ENCODE results near the gene COX7B2. TPM values are rescaled to one million over a fixed set of nuclear protein-coding genes. Genes with fewer than 3 reads are reported as not detected.

The COX7B2 gene
- total and polyA plus RNA-seq, 2 of the 13 experiments (the other 11 are each of a cell fraction or from before 2014, with no cell fraction given), result not detected

- in situ Hi-C loops (cut with HindIII; ENCODE audit: extremely low pct_ligation_motif_present, low pct_unique_long_range_greater_than_20kb), result loop anchor here (25.0 kb wide), 1 partner anchor 535 kb away; no protein-coding TSS in a partner anchor
These were observed 56.2 kb downstream of the COX7B2 start for GRCh38 chr4:46852800-46853199.

More at GRCh38 chr4:46852800-46853199, 56.2 kb downstream of the COX7B2 start:
- 49% methylated on average over 4 of the region's 4 CpGs for WGBS (ENCODE audit: low lambda C conversion rate)
- POLR2A ChIA-PET, result no interaction called here
- BruUV-seq (replicated peaks), result no TSS peak
- no peaks in the 10 kb centered on the region; a peak in 1 of 5 replicates for H3K27me3 ChIP-seq (ENCODE audit: control insufficient read depth in 1 of 2, insufficient read depth in 2 of 2, low read length in 2 of 2)
- no peak overlapping the region for H2AFZ ChIP-seq (ENCODE audit: low read length)
- no peak overlapping the region for H3K27ac ChIP-seq (ENCODE audit: extremely low read length, insufficient read depth, low read length)
- CTCF ChIA-PET (ENCODE audit: low intra/inter-chr PET ratio, low total read pairs), result no interaction called here
- H4K20me1 ChIP-seq (ENCODE audit: insufficient read depth, low read length), result peaks cover 3% of the 10 kb centered on the region; the same call in 1 of the 2 replicates
- ATAC-seq, result no peak
- no peak overlapping the region for H3K9ac ChIP-seq (ENCODE audit: insufficient read depth, low read depth, low read length)
- H3K9me3 ChIP-seq (ENCODE audit: low read length), result no peaks in the 10 kb centered on the region
- intact Hi-C loops (cut with micrococcal nuclease; ENCODE audit: unreplicated experiment), result no loop called here
- H3K36me3 ChIP-seq (replicated peaks in 1 of 2; ENCODE audit: control insufficient read depth in 1 of 2, insufficient read depth in 2 of 2, low read length in 2 of 2), result no peaks in the 10 kb centered on the region
- no peaks in the 10 kb centered on the region for H3K4me1 ChIP-seq (ENCODE audit: insufficient read depth, low read length)
- no peak for FAIRE-seq
- TF ChIP-seq, protein P1, sequence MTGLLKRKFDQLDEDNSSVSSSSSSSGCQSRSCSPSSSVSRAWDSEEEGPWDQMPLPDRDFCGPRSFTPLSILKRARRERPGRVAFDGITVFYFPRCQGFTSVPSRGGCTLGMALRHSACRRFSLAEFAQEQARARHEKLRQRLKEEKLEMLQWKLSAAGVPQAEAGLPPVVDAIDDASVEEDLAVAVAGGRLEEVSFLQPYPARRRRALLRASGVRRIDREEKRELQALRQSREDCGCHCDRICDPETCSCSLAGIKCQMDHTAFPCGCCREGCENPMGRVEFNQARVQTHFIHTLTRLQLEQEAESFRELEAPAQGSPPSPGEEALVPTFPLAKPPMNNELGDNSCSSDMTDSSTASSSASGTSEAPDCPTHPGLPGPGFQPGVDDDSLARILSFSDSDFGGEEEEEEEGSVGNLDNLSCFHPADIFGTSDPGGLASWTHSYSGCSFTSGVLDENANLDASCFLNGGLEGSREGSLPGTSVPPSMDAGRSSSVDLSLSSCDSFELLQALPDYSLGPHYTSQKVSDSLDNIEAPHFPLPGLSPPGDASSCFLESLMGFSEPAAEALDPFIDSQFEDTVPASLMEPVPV (CRISPR knock-in tag; IDR thresholded peaks at IDR 0.05), result no peak
- TF ChIP-seq HIVEP1 (CRISPR knock-in tag; IDR thresholded peaks at IDR 0.05) (no peak), NFAT5 (CRISPR knock-in tag; IDR thresholded peaks at IDR 0.05) (no peak), ZNF607 (CRISPR knock-in tag; IDR thresholded peaks at IDR 0.05; ENCODE audit: borderline replicate concordance) (no peak), MAFK (conservative IDR thresholded peaks at IDR 0.05 in 1 of 2, IDR thresholded peaks at IDR 0.05 in 1 of 2; ENCODE audit: low read length in 2 of 2) (peak; percentile 68 to 89), GABPB1 (CRISPR knock-in tag; IDR thresholded peaks at IDR 0.05) (no peak), FOXO1 (CRISPR knock-in tag; IDR thresholded peaks at IDR 0.05) (no peak), EHMT2 (IDR thresholded peaks at IDR 0.05; ENCODE audit: borderline replicate concordance, low read depth, low read length) (no peak), ZFYVE20 (CRISPR knock-in tag; IDR thresholded peaks at IDR 0.05; ENCODE audit: borderline replicate concordance, low read depth) (no peak), MAFF (IDR thresholded peaks at IDR 0.05; ENCODE audit: low read depth, low read length) (peak; percentile 81)
- TF ChIP-seq, protein P2, sequence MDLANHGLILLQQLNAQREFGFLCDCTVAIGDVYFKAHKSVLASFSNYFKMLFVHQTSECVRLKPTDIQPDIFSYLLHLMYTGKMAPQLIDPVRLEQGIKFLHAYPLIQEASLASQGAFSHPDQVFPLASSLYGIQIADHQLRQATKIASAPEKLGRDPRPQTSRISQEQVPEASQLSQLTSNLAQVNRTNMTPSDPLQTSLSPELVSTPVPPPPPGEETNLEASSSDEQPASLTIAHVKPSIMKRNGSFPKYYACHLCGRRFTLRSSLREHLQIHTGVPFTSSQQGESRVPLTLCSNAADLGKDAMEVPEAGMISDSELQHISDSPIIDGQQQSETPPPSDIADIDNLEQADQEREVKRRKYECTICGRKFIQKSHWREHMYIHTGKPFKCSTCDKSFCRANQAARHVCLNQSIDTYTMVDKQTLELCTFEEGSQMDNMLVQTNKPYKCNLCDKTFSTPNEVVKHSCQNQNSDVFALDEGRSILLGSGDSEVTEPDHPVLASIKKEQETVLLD (CRISPR knock-in tag; IDR thresholded peaks at IDR 0.05; ENCODE audit: low read depth), result no peak
- TF ChIP-seq, protein P3, sequence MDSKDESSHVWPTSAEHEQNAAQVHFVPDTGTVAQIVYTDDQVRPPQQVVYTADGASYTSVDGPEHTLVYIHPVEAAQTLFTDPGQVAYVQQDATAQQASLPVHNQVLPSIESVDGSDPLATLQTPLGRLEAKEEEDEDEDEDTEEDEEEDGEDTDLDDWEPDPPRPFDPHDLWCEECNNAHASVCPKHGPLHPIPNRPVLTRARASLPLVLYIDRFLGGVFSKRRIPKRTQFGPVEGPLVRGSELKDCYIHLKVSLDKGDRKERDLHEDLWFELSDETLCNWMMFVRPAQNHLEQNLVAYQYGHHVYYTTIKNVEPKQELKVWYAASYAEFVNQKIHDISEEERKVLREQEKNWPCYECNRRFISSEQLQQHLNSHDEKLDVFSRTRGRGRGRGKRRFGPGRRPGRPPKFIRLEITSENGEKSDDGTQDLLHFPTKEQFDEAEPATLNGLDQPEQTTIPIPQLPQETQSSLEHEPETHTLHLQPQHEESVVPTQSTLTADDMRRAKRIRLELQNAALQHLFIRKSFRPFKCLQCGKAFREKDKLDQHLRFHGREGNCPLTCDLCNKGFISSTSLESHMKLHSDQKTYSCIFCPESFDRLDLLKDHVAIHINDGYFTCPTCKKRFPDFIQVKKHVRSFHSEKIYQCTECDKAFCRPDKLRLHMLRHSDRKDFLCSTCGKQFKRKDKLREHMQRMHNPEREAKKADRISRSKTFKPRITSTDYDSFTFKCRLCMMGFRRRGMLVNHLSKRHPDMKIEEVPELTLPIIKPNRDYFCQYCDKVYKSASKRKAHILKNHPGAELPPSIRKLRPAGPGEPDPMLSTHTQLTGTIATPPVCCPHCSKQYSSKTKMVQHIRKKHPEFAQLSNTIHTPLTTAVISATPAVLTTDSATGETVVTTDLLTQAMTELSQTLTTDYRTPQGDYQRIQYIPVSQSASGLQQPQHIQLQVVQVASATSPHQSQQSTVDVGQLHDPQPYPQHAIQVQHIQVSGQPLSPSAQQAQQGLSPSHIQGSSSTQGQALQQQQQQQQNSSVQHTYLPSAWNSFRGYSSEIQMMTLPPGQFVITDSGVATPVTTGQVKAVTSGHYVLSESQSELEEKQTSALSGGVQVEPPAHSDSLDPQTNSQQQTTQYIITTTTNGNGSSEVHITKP (CRISPR knock-in tag; IDR thresholded peaks at IDR 0.05; ENCODE audit: low read depth), result no peak
- no peaks in the 10 kb centered on the region for H3K79me2 ChIP-seq (ENCODE audit: insufficient read depth, low read length)
- H3K4me2 ChIP-seq (ENCODE audit: low read depth, low read length), result no peak overlapping the region
- DNase-seq (ENCODE audit: low spot score), result no peak
- H3K4me3 ChIP-seq (replicated peaks in 1 of 3; ENCODE audit: insufficient read depth in 1 of 3, low read depth in 2 of 3, low read length in 3 of 3), result no peak overlapping the region

Data from HepG2 (cell line).